HG03558 (cell line): ENCODE measurements around the gene MGST1.
"Not testable (repeated sequence)": the region's sequence is repeated elsewhere in the genome, so short reads cannot be mapped to it uniquely, and the experiment has no call there.

Experiments
- ATAC-seq: cut with Tn5 transposase; IDR thresholded peaks from one replicate; pipeline ENCODE4 v1.9.1; 2021; ENCODE audit warnings: moderate number of reproducible peaks; ENCODE audit not compliant: unreplicated experiment; ENCODE audit errors: extremely low read depth

MGST1 gene

DNA sequence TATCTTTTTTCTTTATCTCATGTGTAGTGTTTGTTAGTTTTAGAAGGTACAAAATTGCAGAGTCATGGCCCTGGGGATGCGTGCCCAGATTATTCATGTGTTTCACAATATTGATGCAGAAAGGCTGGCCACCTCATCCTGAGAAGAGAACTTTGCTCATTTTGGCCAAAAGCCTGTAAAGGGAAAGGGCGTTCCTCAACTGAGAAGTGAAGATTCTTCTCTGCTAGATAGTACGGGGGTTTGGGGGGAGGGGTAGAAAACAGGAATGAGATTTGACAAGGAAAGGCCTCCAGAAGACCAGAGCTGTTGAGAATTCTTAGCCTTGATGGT lies 1.7 kb downstream of the MGST1 start:
- no peak for ATAC-seq

DNA sequence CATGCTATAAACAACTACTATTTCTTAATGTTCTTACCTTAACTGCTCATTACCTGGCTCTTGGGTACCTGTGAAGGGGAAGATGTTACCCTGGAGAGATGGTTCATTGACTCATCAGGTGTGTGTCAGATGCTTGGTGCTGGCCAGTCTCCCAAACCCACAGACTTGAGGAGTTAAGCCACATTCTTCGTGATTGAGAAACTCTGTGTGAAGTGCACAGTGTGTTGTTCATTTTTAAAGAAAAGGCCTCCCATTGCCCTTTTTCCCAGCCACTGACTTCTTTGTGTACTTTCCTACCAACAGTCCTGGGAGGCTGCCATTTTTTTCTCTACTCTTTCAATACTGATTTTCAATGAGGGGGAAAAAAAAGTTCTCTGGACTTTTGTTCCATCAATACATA lies 3.2 kb downstream of the MGST1 start:
- no peak for ATAC-seq

DNA sequence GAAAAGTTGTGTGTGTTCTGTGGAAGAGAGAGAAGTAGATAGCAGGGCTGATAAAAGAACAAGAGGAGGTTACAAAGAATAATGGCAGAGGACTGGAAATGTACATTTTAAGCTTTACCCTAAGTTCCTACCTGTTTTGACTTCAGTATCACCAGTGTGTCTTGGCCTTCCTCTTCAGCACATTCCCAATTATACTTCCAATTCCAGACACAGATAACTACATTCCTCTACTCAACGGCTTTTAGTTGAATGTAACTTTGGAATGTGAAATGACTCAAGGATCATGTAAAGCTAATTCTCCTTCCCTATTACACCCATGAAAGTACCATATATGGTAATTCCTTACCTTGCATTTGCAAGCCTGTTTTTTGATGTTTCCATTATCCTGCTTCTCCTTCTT lies 5.0 kb downstream of the MGST1 start:
- no peak for ATAC-seq

DNA sequence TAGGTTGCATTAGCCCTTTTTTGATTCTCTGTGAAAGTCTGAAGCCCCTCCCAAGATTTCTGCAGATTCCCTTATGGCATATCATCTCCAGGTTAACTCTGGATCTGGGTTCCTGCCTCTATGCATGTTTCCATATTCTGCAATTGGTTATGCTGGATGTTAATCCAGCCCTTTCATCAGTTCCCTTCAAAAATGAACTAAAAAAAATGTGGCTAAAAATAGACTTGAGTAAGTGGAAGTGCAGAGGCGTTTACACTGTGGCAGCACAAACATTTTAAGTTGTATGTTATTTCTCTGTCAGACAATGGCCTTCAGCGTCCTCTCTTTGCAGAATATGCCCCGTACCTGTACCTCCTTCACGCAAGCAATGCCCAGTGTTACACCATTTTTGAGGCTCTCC lies 11.4 kb downstream of the MGST1 start:
- no peak for ATAC-seq

DNA sequence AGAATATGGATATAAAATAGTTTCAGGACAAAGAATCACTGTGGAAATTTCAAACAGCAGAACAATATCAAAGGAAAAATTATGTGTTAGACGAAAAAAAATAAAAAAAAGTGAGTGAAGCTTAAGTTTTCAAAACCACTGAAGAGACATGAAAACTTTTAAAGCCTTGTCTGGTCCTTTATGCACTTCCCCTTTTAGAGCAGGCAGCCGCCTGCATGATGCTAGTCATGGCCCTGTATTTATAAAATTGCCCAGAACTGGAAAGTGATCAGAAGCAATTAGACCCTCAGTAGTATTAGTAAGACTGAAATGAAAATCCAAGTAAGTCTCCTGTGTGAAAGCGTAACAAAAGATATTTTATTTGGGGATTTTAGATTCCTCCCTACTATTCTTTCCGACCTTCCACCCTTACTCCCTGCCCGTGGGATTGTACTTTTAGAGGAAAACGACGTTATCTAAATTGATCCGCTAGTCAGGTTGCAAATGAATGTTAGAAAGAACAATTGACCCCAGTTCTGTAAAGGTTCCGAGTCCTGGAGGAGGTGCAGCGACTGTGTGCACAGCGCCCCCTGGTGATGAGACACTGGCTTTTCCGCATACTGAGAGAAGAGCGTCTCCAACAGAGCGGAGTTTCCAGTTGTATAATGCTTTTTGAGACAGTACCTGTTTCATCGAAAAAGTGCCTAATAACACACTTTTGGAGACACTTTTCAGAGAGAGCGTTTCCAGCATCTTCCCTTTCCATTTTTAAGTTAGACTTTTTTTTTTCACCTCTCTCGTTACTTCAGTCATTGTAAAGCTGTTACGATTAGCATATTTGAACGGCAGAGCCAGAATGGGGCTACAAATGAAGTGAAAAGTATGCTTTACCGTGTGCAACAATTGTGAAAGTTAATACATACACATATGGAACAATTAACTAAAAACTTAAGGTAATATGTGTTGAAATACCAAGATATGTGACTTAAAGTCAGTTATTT lies 12.4 kb downstream of the MGST1 start:
- no peak for ATAC-seq

DNA sequence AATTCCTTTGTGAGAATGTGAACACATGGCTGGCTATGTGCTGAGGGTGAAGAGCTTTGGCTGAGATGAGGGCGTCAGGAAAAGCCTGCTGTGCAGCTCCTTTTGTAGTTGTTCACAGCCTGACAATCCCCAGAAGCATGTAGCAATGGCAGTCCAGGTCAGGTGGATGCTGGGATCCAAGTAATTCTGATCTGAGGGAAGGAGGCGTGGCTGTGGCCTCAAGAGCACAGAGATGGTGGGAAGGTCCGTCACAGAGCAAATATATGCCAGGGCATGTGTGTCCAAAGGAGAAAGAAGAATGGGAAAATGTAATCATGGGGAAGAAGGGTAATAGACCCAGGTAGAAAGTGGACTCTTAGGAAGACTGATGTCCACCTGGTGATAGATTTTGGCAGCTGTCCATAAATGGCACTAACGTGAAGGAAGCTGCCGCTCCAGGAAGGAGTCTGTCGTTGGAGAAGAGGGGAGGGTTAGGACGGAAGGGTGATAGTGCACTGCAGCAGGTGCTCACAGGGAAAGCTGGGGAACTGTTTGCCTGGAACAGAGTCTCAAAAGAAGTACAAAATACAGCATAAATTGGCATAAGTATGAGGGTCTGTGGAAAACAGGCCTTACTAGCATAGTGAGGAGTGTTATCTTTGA lies 13.8 kb downstream of the MGST1 start:
- ATAC-seq: no peak

DNA sequence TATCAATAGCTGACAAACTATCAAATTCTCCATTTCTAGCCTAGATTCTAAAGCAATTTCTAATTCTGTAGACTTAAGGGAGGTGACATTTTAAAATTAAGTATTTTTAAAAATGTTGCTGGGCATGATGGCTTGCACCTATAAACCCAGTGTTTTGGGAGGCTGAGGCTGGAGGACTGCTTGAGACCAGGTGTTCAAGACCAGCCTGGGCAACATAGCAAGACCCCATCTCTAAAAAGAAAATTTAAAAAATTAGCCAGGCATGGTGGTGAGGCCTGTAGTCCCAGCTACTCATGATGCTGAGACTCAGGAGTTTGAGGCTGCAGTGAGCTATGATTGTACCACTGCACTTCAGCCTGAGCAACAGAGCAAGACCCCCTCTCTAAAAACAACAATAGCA lies 15.1 kb downstream of the MGST1 start:
- ATAC-seq: no peak

DNA sequence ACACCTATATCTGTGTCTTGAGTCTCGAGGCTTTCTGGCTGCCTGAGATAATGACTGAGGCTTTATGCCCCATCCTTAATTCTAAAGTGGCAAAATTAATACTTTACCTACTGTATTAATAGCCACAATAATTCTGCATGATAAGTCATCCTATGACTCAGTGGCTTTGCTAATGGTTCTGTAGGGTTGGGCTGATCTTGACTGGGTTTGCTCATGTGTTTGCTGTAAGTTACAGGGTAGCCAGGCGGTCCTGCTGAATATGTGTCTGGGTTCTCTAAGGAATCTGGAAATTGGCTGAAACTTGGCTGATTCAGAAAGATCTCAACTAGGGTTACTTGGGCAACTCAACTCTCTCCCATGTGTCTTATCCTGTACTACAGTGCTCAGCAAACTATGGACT lies 21.7 kb downstream of the MGST1 start:
- ATAC-seq: no peak

DNA sequence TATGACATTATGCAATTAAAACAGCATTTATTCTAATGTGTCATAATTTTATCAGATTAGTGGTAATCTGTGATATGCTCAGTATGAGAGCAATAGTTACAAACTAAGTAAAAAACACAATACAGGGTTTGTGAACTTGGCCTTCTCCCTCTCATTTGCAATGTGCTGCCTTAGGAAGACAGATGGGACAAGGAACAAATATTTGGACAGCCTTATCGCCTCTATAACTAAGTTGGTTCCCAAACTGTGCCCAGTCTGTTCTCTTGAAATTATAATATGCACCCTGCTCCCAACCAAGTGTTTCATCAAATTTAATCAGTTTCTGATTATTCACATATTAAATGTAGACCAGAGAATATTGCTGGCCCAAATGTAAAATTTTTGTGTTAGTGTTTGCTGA lies 22.7 kb downstream of the MGST1 start:
- ATAC-seq: no peak

DNA sequence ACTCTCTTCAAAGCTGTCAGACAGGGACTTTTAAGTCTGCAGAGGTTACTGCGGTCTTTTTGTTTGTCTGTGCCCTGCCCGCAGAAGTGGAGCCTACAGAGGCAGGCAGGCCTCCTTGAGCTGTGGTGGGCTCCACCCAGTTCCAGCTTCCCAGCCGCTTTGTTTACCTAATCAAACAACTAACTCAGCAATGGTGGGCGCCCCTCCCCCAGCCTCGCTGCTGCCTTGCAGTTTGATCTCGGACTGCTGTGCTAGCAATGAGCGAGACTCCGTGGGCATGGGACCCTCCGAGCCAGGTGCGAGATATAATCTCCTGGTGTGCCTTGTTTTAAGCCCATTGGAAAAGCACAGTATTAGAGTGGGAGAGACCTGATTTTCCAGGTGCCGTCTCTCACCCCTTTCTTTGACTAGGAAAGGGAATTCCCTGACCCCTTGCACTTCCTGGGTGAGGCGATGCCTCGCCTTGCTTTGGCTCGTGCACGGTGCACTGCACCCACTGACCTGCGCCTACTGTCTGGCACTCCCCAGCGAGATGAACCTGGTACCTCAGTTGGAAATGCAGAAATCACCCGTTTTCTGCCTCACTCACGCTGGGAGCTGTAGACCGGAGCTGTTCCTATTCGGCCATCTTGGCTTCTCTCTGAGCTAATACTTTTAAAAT lies 35.3 kb downstream of the MGST1 start:
- ATAC-seq: not testable (repeated sequence)

DNA sequence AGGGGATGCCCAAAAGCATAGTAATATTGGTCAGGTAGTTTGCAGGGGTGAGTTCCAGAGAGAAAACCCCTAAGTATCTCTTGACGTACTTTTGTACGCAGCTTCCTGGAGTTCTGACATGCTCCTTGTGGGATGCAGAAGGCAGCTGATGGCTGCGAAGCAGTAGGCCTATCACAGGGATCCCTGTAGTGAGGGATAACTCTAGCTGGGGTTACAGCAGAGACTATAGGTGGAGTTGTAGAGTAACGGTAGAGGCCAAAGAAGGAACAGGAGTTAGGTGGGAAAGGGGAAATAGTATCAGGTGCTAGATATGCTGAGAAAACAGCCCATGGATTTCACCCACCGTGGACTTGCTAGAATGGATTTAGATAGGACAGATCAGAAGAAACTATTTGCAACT lies 37.3 kb downstream of the MGST1 start:
- no peak for ATAC-seq

DNA sequence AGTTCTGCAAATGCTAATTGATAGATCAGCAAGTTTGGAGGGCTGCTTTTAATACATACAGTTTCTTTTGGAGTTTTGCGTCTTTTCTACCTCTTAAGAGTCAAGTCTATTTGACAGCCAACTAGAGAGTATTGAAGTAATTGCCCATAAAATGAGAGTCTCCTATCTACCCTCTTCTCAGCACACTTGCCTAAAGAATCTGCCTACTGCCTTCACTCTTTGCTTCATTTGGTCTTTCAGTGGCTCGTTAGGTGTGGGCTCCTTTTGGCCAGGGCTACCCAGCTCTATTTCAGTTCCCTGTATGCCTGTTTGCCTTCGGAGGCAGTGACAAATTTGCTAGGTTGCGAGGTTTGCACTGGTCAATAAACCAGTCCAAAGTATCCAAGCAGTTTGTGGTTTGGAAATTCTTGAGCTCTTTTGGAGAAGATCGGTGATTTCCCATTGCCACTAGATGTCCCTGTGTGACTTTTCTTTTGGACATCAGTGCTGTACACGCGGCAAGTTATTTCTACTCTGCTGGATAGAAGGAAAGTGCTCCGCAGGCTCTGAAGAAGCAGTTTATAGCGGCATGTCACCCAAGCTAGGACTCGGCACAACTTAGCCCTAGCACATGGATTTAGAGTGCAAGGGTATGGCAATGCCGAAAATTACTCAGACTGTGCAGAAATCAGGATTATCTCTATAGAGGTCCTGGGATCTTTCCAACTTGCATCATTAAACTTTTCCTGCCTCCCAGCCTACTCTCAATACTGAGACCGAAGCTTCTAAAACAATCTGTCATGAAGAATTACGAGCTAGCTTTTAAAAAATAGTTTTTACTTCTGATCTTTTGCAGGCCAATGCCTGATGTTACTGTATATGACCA lies 38.6 kb downstream of the MGST1 start:
- no peak for ATAC-seq

DNA sequence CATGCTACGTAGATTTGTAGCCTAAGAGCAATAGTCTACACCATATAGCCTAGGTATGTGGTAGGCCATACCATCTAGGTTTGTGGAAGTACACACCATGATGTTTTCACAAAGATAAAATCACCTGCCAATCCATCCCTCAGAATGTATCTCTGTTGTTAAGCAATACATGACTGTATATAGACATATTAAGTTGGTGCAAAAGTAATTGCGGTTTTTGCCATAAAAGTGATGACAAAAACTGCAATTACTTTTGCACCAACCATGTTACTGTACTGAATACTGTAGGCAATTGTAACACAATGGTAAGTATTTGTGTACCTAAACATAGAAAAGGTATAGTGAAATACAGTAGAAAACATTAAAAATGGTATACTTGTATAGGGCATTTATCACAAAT lies 40.5 kb downstream of the MGST1 start:
- no peak for ATAC-seq

DNA sequence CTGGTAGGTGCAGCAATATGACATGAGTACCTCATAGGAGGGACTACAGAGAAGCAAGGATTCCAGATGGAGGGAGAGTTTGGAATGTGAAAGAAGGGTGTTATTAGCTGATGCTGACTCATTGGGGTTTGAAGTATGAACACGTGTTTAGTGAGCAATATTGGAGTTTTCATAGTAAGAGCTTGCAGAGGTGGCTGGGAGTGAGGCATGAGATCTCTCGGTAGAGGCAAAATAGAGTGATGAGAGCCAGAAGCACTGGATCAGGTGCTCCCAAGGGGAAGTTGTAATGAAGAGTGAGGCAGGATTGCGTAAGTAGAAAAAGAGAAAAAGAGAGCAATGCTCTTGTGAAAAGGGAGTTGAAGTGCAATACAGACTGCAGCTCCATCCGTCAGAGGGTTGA lies 42.1 kb downstream of the MGST1 start:
- no peak for ATAC-seq

DNA sequence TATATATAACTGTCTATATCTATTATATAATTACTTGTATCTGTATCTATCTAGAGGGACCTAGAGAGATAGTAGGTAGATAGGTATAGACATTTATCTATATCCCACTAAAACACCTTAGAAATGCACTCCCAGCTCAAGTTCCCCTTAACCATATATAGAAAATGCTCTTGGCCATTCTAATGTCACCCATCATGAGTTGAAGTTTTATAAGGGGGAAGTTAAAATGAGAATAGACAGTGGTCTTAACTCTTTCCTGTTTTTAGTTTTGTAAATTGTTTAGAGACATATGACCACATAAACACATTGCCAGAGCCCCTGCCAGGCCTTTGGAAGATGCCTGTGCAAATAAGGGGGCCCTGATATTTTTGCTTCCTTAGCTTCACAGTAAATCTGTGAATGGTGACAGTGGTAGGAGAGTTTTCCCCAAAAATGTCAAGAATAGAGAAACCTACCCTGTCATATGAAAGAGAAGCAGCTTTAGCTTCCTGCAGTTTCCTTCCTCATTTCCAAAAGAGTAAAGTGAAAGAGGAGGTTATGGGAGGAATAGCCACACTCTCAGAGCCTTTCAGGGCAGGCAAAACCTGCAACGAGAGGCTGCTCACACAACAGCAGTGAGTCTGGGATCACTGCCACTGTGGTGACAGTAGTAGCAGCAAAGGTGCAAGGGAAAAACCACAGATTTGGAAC lies 45.5 kb downstream of the MGST1 start:
- ATAC-seq: no peak

DNA sequence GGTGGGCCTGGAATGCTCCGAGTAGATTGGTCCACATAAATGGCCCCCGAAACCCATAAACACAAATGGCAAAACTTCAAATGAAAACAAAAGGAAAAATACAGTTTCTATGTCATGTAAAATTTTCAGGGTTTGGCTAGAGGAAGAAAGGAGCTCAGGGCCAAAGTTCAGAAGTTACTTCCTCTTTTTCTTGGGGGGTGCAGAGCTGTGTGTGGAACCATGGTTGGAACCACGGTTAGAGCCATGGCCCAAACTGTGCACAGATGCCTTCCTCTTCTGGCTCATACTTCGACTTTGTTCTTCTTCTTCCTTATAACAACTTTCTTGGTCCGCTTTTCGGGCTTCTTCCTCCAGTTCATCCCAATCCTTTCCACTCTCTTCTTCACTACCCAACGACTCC lies 51.7 kb downstream of the MGST1 start:
- ATAC-seq: no peak

DNA sequence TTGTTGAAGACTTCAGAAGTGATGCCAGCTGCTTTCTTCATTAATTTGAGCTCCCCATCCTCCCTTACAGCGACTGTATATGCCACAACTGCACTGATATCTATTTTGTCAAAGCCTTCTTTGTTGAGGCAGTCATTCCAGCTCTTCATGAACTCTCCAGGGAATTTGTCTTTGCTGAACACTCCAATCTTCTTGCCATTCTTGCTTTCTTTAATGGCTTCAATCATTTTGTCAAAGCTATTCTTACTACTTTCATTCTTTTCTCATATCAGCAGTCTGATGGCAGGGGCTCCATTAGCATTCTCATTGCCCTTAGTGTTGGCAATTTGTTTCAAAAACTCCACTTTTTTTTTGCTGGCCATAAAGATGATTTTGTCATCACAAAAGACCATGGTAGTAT lies 54.4 kb downstream of the MGST1 start:
- not testable (repeated sequence) for ATAC-seq

DNA sequence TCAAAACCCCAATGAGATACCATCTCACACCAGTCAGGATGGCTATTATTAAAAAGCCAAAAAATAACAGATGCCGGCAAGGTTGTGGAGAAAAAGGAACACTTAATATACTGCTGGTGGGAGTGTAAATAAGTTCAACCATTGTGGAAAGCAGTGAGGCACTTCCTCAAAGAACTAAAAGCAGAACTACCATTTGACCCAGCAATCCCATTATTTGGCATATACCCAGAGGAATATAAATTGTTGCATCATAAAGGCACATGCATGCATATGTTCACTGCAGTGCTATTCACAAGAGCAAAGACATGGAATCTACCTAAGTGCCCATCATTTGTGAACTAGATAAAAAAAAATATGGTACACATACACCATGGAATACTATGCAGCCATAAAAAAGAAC lies 59.9 kb downstream of the MGST1 start:
- no peak for ATAC-seq
